MM.1S (cell line): ENCODE measurements around the gene MFGE8.
"Not testable (repeated sequence)": the region's sequence is repeated elsewhere in the genome, so short reads cannot be mapped to it uniquely, and the experiment has no call there.

Source experiments
- EZH2 ChIP-seq: fragments of 300-600 bp; sonication (generic); optimal IDR thresholded peaks from 2 replicates; pipeline ENCODE3; 2017; ENCODE audit warnings: low read depth, mild to moderate bottlenecking, antibody characterized with exemption, low read length, mixed read lengths
- EZH2phosphoT487 ChIP-seq: fragments of 300-600 bp; sonication (generic); IDR thresholded peaks from 2 replicates; pipeline ENCODE4 v1.6.1; 2018; ENCODE audit warnings: antibody characterized with exemption, low read length
- TF ChIP-seq, protein P1 (sequence below): fragments of 300-600 bp; sonication (generic); IDR thresholded peaks from 2 replicates; pipeline ENCODE4 v1.5.1; 2016; ENCODE audit warnings: antibody characterized with exemption, low read length, mixed read lengths

DNA sequence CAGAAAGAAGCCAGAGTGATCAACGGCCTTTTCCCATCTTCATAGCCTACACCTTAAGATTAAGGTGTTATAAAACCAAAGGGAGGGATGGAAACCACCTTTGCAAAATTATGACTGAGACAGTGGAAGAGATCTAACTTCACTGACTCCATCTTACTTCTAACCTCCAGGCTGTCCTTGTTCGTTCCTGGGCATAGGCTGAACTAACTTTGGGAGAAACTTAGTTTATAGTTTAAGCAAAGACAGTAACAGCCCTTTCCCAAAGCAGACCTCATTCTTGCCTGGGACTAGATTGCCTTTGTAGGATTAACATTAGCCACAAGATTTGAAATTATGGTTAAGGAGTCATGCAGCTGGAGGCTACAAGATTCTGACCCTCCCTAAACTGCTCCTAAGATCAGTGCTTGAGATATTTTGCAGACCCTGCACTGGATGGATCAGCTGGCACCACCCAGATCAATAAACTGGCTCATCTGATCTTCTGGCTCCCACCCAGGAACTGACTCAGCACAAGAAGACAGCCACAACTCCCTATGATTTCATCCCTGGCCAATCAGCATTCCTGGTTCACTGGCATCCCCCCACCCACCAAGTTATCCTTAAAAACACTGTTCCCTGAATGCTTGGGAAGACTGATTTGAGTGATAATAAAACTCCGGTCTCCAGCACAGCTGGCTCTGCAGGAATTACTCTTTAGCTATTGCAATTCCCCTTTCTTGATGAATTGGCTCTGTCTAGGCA lies 16.3 kb upstream of the MFGE8 start:
- TF ChIP-seq, protein P1, sequence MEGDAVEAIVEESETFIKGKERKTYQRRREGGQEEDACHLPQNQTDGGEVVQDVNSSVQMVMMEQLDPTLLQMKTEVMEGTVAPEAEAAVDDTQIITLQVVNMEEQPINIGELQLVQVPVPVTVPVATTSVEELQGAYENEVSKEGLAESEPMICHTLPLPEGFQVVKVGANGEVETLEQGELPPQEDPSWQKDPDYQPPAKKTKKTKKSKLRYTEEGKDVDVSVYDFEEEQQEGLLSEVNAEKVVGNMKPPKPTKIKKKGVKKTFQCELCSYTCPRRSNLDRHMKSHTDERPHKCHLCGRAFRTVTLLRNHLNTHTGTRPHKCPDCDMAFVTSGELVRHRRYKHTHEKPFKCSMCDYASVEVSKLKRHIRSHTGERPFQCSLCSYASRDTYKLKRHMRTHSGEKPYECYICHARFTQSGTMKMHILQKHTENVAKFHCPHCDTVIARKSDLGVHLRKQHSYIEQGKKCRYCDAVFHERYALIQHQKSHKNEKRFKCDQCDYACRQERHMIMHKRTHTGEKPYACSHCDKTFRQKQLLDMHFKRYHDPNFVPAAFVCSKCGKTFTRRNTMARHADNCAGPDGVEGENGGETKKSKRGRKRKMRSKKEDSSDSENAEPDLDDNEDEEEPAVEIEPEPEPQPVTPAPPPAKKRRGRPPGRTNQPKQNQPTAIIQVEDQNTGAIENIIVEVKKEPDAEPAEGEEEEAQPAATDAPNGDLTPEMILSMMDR = not testable (repeated sequence)
- TF ChIP-seq EZH2phosphoT487, EZH2: not testable (repeated sequence)
